SK-N-SH treated with all-trans-retinoic acid at 6 μM for 48 hours (cell line): ENCODE measurements around the gene MRPL42.

Experiments used
- ISL1 ChIP-seq: fragments of 250-450 bp; sonication (Bioruptor Pico); IDR thresholded peaks from 2 replicates; pipeline ENCODE4 v2.1.2; 2022; ENCODE audit warnings: mild to moderate bottlenecking, moderate library complexity
- PATZ1 ChIP-seq: fragments of 250-450 bp; sonication (Bioruptor Pico); IDR thresholded peaks from 2 replicates; pipeline ENCODE4 v1.8.0; 2020; ENCODE audit warnings: mild to moderate bottlenecking, moderate library complexity, borderline replicate concordance
- PPARA ChIP-seq: fragments of 250-450 bp; sonication (Bioruptor Pico); IDR thresholded peaks from 2 replicates; pipeline ENCODE4 v1.5.0; 2020; ENCODE audit warnings: mild to moderate bottlenecking, borderline replicate concordance
- TF ChIP-seq, protein P1 (sequence below): fragments of 250-450 bp; sonication (Bioruptor Pico); IDR thresholded peaks from 2 replicates; pipeline ENCODE4 v1.5.0; 2020; ENCODE audit warnings: mild to moderate bottlenecking, moderate library complexity

DNA sequence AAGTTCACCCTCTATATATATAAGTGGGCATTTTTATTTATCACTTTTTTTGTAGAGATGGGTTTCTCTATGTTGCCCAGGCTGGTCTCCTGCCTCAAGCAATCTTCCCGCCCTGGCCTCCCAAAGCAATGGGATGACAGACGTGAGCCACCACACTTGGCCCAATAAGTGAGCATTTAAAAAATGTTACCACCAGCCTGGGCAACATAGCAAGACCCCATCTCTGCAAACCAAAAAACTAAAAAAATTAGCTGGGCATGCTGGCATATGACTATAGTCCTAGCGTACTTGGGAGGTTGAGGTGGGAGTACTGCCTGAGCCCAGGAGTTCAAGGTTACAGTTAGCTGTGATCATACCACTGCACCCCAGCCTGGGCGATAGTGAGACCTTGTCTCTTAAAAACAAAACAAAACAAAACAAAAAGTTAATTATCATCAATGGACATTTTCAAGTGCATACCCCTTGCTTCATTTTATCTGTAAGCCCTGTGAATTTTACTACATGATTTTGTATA lies 49.3 kb upstream of the MRPL42 start:
- no peak for TF ChIP-seq PATZ1 (CRISPR knock-in tag)
- TF ChIP-seq ISL1 (CRISPR knock-in tag) = no peak
- no peak for TF ChIP-seq PPARA (CRISPR knock-in tag)
- TF ChIP-seq, protein P1, sequence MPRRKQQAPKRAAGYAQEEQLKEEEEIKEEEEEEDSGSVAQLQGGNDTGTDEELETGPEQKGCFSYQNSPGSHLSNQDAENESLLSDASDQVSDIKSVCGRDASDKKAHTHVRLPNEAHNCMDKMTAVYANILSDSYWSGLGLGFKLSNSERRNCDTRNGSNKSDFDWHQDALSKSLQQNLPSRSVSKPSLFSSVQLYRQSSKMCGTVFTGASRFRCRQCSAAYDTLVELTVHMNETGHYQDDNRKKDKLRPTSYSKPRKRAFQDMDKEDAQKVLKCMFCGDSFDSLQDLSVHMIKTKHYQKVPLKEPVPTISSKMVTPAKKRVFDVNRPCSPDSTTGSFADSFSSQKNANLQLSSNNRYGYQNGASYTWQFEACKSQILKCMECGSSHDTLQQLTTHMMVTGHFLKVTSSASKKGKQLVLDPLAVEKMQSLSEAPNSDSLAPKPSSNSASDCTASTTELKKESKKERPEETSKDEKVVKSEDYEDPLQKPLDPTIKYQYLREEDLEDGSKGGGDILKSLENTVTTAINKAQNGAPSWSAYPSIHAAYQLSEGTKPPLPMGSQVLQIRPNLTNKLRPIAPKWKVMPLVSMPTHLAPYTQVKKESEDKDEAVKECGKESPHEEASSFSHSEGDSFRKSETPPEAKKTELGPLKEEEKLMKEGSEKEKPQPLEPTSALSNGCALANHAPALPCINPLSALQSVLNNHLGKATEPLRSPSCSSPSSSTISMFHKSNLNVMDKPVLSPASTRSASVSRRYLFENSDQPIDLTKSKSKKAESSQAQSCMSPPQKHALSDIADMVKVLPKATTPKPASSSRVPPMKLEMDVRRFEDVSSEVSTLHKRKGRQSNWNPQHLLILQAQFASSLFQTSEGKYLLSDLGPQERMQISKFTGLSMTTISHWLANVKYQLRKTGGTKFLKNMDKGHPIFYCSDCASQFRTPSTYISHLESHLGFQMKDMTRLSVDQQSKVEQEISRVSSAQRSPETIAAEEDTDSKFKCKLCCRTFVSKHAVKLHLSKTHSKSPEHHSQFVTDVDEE = no peak
